ENCODE data around the gene AASS.

The AASS gene

DNA sequence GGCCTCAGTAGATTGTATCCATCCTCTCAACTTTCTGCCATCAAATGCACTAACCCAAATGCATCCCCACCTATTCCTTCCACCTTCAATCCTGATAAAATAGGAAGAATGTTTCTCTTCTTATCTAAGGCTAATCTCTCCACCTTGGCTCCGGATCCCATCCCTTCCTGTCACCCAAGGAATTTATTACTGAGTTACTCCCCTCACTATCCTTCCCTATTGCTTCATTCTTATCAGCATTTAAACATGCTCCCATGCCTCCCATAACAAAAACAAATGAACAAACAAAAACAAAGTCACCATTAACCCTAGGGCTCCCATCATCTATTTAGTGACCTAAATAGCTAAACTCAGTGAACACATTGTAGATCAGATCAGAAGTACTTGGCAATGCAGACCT is 25.3 kb downstream of the AASS start:
- DNase-seq (ENCODE audit: low read depth), result no peak

DNA sequence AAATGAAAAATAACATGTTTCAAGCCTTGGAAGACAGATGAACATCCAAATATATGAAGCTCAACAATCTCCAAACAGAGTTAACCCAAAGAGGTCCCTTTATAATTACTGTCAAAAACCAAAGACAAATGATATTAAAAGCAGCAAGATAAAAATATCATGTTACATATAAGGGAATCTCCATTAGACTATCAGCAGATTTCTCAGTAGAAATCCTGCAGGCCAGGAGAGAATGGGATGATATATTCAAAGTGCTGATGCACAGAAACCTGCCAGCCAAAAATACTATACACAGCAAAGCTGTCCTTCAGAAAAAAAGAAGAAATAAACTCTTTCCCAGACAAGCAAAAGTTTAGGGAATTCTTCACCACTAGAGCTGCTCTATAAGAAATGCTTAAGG is 41.0 kb downstream of the AASS start:
- DNase-seq (ENCODE audit: low read depth), result no peak

DNA sequence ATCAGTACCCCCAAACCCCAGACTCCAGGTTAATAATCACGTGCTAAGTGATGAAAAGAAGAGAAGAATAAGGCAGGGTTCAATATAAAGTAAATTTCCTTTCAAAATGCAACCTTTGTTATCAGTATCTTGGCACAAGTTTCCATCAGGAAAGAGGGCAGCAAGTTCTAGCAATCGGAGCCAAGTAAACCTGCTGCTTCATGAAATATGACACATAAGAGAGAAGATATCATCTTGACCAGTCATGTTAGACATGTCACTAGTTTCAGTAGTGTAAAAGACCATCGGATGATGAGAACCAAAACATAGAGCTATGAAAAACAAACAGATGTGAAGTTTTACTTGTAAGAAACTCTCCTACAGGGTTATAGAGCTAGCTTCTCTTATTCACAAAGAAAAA is 44.0 kb downstream of the AASS start:
- no peak for DNase-seq (ENCODE audit: low read depth)

DNA sequence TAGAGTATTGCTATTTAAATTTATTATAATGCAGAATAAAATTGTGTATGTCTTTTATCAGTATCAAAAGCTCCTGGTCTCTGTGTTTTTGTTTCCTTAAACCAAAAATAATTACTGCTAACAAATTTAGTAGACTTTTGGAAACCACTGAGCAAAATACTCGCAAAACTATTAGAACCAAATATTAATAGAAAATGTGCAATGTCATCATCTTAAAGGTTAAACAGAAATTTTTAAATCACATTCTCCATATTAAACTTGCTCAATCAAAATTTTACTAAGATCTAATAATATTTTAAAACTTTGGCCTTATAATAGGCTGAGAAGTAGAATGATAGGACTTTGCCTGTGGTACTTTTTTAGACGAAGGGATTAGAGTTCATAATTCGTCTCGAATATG is 48.4 kb downstream of the AASS start:
- no peak for DNase-seq (ENCODE audit: low read depth)

DNA sequence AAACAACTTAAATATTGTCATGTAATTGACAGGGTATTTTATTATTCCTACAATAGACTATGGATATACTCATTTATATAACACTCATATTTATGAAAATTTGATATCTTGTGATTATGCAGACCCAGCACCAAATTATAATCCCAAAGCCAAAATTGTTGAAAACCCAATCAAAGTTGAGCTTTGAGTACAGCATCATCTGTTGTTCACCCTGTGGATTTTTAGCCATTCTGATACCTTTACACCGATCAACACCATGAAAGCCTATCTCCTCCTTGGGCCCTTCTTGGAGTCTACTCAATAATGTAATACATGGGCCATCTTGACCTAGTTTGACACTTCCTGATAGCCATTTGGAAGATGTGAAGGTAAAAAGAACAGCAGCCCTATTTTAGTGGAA is 49.5 kb downstream of the AASS start:
- DNase-seq (ENCODE audit: low read depth), result no peak

DNA sequence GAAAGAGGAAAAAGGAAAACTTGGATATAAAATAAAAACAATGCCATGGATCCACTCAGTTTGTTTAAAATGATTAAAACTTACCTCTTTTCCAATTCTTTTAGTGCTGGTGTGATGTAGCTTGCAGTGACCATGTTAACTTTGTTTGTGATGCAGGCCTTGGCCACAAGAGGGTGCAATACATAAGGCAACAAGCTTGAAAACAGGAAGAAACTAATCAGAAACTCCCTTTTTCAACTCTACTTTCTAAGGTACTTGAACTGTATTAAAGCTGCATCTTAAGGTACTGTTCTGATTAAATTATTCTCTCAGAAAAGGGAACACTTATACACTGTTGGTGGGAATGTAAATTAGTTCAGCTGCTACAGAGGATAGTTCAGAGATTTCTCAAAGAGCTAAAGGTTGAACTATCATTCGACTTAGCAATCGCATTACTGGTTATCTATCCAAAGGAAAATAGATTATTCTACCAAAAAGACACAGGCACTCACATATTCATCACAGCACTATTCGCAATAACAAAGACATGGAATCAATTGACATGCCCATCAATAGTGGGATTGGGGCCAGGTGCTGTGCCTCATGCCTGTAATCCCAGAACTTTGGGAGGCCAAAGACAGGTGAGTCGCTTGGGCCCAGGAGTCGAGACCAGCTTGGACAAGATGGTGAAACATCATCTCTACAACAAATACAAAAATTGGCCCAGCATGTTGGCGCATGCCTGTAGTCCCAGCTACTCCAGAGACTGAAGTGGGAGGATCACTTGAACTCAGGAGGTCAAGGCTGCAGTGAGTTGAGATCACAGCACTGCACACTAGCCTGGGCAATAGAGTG is 50.9 kb downstream of the AASS start:
- peak; percentile 6 for DNase-seq (ENCODE audit: low read depth)

DNA sequence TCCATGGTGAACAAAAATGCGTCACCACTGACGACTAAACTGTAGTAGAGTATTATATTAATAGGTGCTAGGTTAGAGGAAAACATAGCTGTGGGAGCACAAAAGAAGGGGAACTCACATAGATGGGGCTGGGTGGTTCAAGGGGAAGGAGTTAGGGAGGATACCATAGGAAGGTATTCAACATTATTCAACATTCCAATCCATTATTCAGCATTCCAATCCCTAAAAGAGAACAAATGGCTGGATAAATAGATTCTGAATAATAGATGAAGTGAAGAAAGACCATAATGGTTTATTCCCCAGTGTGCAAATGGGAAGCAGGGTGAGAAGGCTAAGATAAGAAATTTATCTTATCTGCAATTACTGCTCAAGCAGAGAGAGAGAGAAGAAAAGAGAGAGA is 61.4 kb downstream of the AASS start:
- DNase-seq (ENCODE audit: low read depth), result no peak

DNA sequence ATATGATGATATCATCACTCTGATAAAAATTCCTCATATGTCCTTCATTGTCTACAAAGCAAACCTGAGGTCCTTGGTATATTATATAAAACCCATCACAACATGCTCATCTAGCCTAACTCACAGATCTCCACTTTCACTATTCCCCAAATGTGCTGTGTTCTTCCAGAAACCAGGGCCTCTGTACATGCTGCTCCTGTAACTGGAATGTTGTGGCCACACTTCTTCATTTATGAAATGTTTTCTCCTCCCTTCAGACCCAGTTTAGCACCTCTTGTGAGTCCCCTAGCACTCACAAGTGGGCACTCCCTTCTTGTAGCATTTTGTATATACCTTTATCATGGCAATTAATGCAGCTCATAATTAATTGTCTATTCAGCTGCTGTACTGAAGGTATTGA is 61.9 kb downstream of the AASS start:
- DNase-seq (ENCODE audit: low read depth), result no peak

DNA sequence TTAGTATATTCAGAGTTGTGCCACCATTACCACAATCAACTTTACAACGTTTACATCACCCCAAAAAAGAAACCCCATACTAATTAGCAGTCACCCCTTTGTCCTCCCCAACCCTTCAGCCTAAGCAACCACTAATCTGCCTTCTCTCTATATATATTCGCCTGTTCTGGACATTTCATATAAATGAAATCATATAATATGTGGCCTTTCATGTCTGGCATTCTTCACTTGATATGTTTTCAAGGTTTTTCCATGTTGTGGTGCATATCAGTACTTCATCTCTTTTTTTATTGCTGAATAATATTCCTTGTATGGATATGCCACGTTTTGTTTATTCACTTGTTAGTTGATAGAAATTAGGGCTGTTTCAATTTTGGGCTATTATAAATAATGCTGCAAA is 70.4 kb downstream of the AASS start:
- no peak for DNase-seq (ENCODE audit: low read depth)

DNA sequence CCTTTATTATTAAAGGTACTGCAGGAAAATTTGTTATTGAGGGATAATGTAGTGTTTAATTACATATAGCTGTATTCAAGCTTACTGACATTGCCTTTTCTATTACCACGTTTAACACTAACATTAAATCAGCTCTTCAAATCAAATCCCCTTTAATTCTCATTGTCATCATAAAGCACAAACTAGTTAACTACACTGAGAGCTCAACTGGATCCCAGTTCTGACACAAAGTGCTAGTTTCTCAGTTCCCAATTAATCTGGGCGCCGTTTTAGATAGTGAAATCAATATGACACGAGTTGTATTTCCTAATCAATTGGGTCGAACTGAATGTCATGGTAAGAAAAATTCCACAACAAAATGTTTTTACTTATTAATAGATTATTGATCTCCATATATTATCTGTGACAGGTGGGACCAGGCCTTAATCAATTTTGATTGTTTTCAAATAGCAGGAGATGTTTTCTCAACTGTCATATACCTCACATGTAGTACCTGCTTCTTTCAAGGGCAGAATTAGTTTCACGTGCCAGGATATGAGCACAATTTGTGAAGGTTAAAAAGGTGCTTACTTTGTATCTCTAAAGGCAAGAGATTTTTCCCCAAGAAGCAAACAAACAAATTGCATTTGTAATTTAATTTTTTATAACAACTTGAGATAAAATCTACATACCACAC is 71.0 kb downstream of the AASS start:
- no peak for DNase-seq (ENCODE audit: low read depth)

DNA sequence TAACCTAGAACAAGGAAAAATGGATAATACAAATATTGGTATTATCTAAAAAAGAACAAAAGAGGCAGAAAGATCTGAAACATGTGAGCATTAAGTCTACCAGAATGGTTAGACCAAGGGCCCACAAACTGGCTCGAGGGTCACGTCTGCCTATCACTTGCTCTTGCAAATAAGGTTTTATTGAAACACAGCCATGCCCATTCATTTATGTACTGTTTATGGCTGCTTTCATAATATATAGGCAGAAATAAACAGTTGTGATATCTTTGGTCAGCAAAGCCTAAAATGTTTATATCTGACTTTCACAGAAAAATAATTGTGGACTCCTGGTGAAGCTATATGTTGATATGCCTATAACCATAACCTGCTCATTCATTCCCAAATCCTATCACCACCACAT is 71.8 kb downstream of the AASS start:
- DNase-seq (ENCODE audit: low read depth), result no peak

DNA sequence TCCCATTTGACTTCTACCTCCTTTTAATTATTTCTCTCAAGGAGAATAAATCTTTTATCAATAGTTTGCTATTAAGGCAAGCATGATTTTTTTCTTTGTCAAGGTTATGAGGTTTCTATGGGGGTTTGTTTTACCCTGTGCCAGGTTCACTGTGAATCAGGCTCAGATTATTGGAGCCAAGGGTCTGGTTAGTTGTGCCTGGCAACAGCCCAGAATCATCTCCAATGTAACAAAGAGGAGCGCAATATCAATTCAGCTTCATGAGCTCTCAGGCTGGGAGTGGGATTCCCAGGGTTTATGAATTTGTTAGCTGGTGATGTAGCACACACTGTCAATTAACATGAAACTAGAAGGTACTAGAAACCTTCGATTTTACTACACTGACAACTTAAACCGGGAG is 73.2 kb downstream of the AASS start:
- DNase-seq (ENCODE audit: low read depth), result no peak

DNA sequence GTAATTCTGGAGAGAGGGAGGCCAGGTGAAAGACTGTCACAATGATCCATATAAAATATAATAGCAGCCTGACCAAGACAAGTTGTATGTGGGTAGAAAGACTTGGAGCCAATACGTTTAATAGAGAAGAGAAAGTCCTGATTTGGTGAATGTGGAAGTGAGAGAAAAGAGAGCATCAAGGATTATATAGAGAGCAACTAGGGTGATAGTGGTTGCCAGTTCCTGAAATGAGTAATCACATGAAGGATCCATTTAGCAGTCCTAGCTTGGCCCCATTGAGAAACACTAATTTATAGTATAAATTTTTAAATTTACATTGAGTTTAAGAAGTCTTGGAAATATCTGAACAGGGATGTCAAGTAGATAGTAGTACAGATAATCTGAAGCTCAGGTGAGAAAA is 74.0 kb downstream of the AASS start:
- DNase-seq (ENCODE audit: low read depth), result no peak

DNA sequence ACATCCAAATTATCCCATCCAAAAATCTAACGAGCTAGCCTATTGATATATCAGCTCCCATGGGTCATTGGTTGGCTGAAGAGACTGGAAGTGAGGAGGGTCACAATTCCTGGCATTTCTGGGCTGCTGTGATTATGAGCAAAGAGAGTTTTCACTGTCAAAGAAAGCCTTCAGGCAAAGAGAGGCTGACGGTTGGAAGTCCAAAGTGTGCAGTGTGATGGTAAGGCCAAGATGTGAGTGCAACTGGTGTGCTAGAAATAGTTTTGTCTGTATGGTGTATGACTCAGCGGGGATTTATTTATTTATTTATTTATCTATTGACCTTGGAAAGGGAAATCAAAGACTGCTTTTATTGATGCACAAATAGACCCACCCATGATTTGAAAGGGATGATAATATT is 75.0 kb downstream of the AASS start:
- no peak for DNase-seq (ENCODE audit: low read depth)

DNA sequence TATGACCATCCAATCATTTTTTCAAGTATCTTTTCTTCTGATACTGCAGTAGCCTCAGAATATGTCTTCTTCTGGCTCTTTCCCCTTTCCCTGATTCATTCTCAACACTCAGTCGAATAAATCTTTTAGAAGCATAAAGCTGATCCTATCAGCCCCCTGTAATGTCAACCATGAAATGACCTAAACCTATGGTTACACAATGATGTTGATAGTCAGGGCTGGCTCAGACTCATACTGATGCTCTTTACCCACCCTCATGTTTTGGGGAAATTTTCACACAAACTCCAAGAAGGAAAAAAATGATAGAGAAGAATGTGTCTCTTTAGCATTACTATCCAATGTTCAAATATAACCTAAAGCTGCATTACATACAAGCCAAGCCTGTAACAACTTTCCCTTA is 76.0 kb downstream of the AASS start:
- DNase-seq (ENCODE audit: low read depth), result no peak

DNA sequence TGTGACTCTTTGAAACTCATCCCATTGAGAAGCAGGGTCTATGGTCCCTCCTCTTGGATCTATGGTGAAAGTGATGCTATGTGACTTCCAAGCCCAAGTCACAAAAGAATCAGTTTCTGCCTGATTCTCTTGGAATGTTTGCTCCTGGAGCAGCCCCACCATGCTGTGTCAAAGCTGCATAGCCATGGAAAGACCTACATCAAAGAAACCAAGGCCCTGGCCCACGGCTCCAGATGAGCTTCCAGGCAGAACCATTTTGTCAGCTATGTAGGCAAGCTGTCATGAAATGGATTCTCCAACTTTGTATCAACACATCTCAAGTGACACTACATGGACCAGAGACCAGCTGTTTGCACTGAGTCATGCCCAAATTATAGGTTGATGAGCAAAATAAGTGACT is 77.0 kb downstream of the AASS start:
- no peak for DNase-seq (ENCODE audit: low read depth)

DNA sequence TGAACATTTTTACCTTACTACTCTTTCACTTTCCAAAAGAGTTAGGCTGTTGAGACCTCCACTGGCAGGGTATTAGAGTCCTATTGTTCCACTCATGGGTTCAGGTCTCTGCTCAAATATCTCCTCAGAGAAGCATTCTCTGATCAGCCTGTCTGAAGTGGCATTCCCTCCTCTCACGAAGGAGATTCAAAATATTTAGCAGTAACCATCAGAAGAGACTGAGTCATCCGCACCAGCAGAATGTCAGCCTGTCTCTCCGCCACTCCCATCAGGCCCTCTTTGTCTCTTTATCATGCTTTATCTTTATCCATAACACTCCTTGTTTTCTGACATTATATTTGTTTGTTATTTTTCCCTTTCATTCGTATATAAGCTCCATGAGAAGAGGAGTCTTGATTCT is 79.1 kb downstream of the AASS start:
- DNase-seq (ENCODE audit: low read depth), result no peak

DNA sequence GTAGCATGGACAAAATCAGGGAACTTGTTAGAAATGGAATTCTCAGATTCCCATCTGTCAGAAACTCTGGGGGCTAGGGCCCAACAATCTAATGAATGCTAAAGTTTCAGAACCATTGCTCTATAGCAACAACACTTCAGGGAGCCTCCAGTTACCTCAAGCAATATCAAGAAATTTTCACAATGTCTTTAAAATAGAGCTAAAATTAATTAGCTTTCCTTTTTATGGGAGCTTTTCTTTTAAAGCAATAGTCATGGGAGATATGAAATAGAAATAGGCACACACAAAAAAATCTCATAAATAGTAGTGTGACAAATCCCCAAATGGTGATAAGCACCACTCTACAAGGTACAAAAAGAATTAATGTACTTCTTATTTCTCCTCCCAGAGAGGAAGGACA is 80.9 kb downstream of the AASS start:
- no peak for DNase-seq (ENCODE audit: low read depth)

DNA sequence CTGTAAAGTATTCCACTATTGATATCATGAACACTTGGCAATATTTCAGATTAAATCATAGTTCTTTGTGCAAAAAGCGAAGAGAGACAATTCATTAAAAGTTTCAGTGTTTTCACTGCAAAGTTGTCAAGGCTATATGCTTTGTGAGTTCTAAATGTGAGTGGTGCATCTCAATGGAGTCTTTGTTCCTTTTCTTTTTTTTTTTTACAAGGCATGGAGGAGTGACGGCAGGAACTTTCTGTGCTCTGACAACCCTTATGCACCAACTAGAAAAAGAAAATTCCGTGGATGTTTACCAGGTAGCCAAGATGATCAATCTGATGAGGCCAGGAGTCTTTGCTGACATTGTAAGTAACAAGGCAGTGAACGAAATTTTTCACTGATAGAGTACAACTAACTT is 84.5 kb downstream of the AASS start:
- DNase-seq (ENCODE audit: low read depth), result no peak

DNA sequence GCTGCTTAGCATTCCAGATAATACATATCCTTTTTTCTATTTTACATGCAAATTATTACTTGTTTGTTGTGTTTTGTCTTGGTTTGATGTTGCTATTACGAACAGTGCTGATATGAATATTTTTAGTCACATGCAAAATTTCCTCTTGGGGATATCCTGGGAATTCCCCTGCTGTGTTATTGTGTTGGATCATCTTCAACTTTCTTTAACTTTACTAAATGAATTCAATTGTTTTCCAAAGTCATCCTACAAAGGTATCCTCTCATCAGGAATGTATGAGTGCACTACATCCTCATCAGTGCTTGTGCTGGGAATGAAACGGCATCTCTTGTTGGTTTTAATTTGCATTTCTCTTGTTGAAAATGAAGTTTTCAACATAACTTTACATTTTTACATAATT is 87.1 kb downstream of the AASS start:
- DNase-seq (ENCODE audit: low read depth), result no peak

DNA sequence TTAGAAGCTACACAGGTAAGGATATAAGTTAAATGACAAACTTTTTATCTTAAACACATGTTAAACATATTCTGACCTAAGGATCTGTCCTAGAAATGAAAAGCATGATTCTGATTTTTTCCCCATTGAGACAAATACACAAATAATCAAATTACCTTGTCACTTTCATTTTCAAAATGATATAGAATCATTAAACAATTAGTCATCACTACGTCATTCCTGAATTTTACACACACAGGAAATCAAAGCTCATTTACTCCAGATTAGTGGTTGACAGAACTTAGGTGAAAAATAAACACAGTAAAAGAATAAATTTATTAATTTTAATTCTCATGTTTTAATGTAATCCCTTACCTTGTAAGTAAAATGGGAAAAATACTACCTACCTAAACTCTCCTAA is 89.0 kb downstream of the AASS start:
- DNase-seq (ENCODE audit: low read depth), result no peak

DNA sequence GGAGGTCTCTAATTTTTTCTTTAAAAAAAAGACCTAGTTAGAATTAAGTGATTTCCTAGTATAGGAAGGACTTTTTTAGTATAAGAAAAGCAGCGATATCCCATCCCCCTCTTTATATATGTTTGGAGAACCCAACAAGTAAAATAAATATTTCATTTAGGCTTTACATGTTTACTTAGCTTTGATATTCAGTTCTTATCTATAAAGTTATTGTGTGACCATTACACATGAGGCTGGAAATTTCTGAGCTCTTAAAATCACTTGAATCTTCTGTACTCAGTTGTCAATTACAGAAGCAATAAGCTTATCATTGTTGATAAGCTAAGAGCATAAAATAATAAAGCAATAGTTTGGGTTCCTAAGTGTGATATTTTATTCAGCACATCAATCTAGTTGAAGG is 89.7 kb downstream of the AASS start:
- DNase-seq (ENCODE audit: low read depth), result no peak

DNA sequence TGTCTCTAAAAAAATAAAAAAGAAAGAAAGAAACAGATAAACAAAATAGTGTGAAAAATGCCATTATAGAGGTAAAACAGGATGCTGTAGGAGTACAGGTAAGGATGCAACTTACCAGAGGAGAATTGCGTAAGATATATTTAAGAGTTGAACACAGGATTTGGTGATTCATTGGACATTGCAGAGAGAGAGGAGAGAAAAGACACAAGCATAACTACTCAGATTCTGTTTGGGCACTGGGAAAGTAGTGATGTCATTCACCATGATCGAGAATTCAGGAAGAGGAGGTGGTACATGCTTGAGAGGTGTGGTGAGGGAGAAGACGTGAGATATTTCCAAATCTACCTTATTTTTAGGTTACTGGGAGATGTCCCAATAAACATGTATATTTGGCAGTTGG is 97.6 kb downstream of the AASS start:
- DNase-seq (ENCODE audit: low read depth), result no peak

DNA sequence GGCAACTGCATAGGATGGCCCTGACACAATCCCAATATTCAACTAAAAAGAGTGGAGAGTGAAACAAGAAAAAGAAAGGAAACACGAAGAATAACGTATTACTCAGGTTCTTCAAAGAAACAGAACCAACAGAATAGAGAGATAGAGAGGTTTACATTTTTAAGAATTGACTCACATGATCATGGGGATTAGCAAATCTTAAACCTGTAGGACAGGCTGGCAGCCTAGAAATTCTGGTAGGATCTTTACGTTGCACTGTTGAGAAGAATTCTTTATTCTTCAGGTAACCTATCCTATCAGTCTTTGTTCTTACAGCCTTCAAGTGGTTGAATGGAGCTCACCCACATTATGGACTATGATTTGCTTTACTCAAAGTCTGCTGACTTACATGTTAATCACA is 103.9 kb downstream of the AASS start:
- no peak for DNase-seq (ENCODE audit: low read depth)

Data from activated T-helper 9 cell treated with anti-CD3 and anti-CD28 coated beads, Interleukin-2, amount 50 U/mL, for 16 hours (primary cell).